HL-60 (cell line): ENCODE results near the gene ARHGEF11.

Source experiments
- DNase-seq, 2 experiments: peaks; one replicate each; pipeline ENCODE4 v3.0.0-alpha.2; 2010 to 2020; ENCODE audit warnings: low read depth in 1 of 2, low spot score in 1 of 2
- H3K27ac ChIP-seq: fragments of 250-450 bp; sonication (Bioruptor Pico); replicated peaks from 2 replicates; pipeline ENCODE4 v1.5.1; 2020; ENCODE audit warnings: mild to moderate bottlenecking, moderate library complexity
- H3K27me3 ChIP-seq: fragments of 250-450 bp; sonication (Bioruptor Pico); 2 replicates; pipeline ENCODE4 v1.5.1; 2021; ENCODE audit warnings: mild to moderate bottlenecking, moderate library complexity; ENCODE audit not compliant: insufficient read depth, poor library complexity, severe bottlenecking
- H3K4me3 ChIP-seq: replicated peaks from 2 replicates; pipeline ENCODE4 v1.5.1; 2011; ENCODE audit warnings: mild to moderate bottlenecking, control low read depth, low read length; ENCODE audit not compliant: insufficient read depth
- GABPA ChIP-seq: IDR thresholded peaks from 2 replicates; pipeline ENCODE4 v1.6.1; 2012; ENCODE audit warnings: low read depth
- POLR2AphosphoS5 ChIP-seq: IDR thresholded peaks from 2 replicates; pipeline ENCODE4 v1.6.1; 2012; ENCODE audit warnings: low read depth
- SPI1 ChIP-seq: IDR thresholded peaks from 2 replicates; pipeline ENCODE4 v1.6.1; 2012; ENCODE audit warnings: low read depth, mild to moderate bottlenecking, borderline replicate concordance
- TF ChIP-seq, protein P1 (sequence below): IDR thresholded peaks from 2 replicates; pipeline ENCODE4 v1.6.1; 2012; ENCODE audit warnings: low read depth; ENCODE audit not compliant: insufficient replicate concordance
- TF ChIP-seq, protein P2 (sequence below): IDR thresholded peaks from one replicate; pipeline ENCODE4 v1.5.1; 2011; ENCODE audit warnings: low read length, control low read depth, inconsistent platforms; ENCODE audit not compliant: insufficient read depth

Gene ARHGEF11

GRCh38 chr1:156942576-156942975, 103.0 kb downstream of the ARHGEF11 start:
- DNase-seq = no peak
- no peak overlapping the region for H3K27ac ChIP-seq
- H3K4me3 ChIP-seq = no peak overlapping the region
- H3K27me3 ChIP-seq = no peaks in the 10 kb centered on the region
- TF ChIP-seq, protein P1, sequence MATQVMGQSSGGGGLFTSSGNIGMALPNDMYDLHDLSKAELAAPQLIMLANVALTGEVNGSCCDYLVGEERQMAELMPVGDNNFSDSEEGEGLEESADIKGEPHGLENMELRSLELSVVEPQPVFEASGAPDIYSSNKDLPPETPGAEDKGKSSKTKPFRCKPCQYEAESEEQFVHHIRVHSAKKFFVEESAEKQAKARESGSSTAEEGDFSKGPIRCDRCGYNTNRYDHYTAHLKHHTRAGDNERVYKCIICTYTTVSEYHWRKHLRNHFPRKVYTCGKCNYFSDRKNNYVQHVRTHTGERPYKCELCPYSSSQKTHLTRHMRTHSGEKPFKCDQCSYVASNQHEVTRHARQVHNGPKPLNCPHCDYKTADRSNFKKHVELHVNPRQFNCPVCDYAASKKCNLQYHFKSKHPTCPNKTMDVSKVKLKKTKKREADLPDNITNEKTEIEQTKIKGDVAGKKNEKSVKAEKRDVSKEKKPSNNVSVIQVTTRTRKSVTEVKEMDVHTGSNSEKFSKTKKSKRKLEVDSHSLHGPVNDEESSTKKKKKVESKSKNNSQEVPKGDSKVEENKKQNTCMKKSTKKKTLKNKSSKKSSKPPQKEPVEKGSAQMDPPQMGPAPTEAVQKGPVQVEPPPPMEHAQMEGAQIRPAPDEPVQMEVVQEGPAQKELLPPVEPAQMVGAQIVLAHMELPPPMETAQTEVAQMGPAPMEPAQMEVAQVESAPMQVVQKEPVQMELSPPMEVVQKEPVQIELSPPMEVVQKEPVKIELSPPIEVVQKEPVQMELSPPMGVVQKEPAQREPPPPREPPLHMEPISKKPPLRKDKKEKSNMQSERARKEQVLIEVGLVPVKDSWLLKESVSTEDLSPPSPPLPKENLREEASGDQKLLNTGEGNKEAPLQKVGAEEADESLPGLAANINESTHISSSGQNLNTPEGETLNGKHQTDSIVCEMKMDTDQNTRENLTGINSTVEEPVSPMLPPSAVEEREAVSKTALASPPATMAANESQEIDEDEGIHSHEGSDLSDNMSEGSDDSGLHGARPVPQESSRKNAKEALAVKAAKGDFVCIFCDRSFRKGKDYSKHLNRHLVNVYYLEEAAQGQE = no peak
- TF ChIP-seq GABPA (no peak), POLR2AphosphoS5 (no peak), SPI1 (no peak)
- TF ChIP-seq, protein P2, sequence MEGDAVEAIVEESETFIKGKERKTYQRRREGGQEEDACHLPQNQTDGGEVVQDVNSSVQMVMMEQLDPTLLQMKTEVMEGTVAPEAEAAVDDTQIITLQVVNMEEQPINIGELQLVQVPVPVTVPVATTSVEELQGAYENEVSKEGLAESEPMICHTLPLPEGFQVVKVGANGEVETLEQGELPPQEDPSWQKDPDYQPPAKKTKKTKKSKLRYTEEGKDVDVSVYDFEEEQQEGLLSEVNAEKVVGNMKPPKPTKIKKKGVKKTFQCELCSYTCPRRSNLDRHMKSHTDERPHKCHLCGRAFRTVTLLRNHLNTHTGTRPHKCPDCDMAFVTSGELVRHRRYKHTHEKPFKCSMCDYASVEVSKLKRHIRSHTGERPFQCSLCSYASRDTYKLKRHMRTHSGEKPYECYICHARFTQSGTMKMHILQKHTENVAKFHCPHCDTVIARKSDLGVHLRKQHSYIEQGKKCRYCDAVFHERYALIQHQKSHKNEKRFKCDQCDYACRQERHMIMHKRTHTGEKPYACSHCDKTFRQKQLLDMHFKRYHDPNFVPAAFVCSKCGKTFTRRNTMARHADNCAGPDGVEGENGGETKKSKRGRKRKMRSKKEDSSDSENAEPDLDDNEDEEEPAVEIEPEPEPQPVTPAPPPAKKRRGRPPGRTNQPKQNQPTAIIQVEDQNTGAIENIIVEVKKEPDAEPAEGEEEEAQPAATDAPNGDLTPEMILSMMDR = no peak

- H3K27ac ChIP-seq = no peak overlapping the region
- no peak overlapping the region for H3K4me3 ChIP-seq
- TF ChIP-seq GABPA = no peak
- no peak for TF ChIP-seq SPI1
- TF ChIP-seq, protein P2 = no peak
- no peak for TF ChIP-seq POLR2AphosphoS5
- TF ChIP-seq, protein P1 = no peak
- DNase-seq = no peak
- no peaks in the 10 kb centered on the region for H3K27me3 ChIP-seq
Observed at GRCh38 chr1:156942176-156942575, 103.4 kb downstream of the ARHGEF11 start.

DNA sequence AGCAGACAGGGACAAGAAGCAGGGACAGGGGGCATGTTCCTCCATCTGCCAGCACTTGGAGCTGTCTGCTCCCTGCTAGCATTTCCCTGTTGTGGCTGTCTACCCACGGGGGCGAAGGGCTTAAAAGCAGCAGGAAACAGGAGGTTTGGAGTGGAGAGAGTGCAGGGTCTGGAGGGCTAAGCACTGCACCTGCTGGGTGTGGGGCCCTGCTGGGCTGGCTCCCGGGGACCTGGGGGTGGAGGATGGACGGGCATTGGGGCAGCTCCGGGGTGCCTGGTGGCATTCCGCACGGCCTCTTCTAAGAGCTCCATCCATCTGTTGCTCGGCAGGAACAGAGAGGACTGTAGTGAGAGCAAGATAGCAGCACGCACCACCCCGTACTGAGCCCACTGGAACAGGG, 103.9 kb downstream of the ARHGEF11 start:
- no peak for DNase-seq
- Histone ChIP-seq H3K27me3 (no peaks in the 10 kb centered on the region), H3K27ac (no peak overlapping the region), H3K4me3 (no peak overlapping the region)
- no peak for TF ChIP-seq SPI1
- TF ChIP-seq, protein P1 = no peak
